KMS-11 (cell line): ENCODE data around the gene ZNF106.

Experiments used
- H2AFZ ChIP-seq: fragments of 200-600 bp; sonication (generic); 2 replicates; pipeline ENCODE4 v1.6.1; 2016; ENCODE audit warnings: antibody characterized with exemption, mixed run types, low read depth
- H3K27ac ChIP-seq: fragments of 200-600 bp; sonication (generic); 2 replicates; pipeline ENCODE4 v1.6.1; 2016; ENCODE audit warnings: mild to moderate bottlenecking, mixed run types
- H3K27me3 ChIP-seq: fragments of 200-600 bp; sonication (generic); 2 replicates; pipeline ENCODE4 v1.6.1; 2017; ENCODE audit warnings: mild to moderate bottlenecking, low read depth, mixed run types, moderate library complexity; ENCODE audit not compliant: insufficient read depth
- H3K36me3 ChIP-seq: fragments of 200-600 bp; sonication (generic); 2 replicates; pipeline ENCODE4 v1.6.1; 2017; ENCODE audit warnings: mild to moderate bottlenecking, mixed run types; ENCODE audit not compliant: insufficient read depth
- H3K4me1 ChIP-seq: fragments of 200-600 bp; sonication (generic); 2 replicates; pipeline ENCODE4 v1.6.1; 2016; ENCODE audit warnings: mild to moderate bottlenecking, low read depth, mixed run types; ENCODE audit not compliant: poor library complexity, severe bottlenecking
- H3K4me2 ChIP-seq: fragments of 200-600 bp; sonication (generic); 2 replicates; pipeline ENCODE4 v1.7.0; 2016; ENCODE audit warnings: mild to moderate bottlenecking, mixed run types
- H3K4me3 ChIP-seq: fragments of 200-600 bp; sonication (generic); IDR thresholded peaks from 2 replicates; pipeline ENCODE4 v1.6.1; 2017; ENCODE audit warnings: low read depth, low read length, mixed read lengths; ENCODE audit not compliant: insufficient read depth
- H3K79me2 ChIP-seq: fragments of 200-600 bp; sonication (generic); 2 replicates; pipeline ENCODE4 v1.6.1; 2016; ENCODE audit warnings: low read depth, mixed run types; ENCODE audit not compliant: insufficient read depth
- H3K9ac ChIP-seq: fragments of 200-600 bp; sonication (generic); 2 replicates; pipeline ENCODE4 v1.6.1; 2016; ENCODE audit warnings: mild to moderate bottlenecking, mixed run types
- H4K20me1 ChIP-seq: fragments of 200-600 bp; sonication (generic); 2 replicates; pipeline ENCODE4 v1.6.1; 2016; ENCODE audit warnings: mild to moderate bottlenecking, mixed run types; ENCODE audit not compliant: insufficient read depth
- CTCF ChIP-seq: fragments of 200-600 bp; sonication (generic); conservative IDR thresholded peaks from 2 replicates; pipeline ENCODE4 v1.6.1; 2017; ENCODE audit warnings: low read depth, mild to moderate bottlenecking, antibody characterized with exemption, low read length, moderate library complexity, mixed read lengths

The ZNF106 gene

GRCh38 chr15:42498212-42499068 lies 7.5 kb upstream of the ZNF106 start:
- Histone ChIP-seq H3K27me3 (no peaks in the 10 kb centered on the region), H3K4me1 (peaks cover 27% of the 10 kb centered on the region), H3K4me2 (no peak overlapping the region), H3K9ac (no peak overlapping the region), H4K20me1 (no peaks in the 10 kb centered on the region), H3K79me2 (peaks cover 21% of the 10 kb centered on the region; the same call in 1 of the 2 replicates), H3K27ac (no peak overlapping the region), H3K36me3 (no peaks in the 10 kb centered on the region), H3K4me3 (no peak overlapping the region), H2AFZ (no peak overlapping the region)
- no peak for TF ChIP-seq CTCF

GRCh38 chr15:42495361-42496212 lies 4.6 kb upstream of the ZNF106 start, which contains the start of gene SNAP23:
SNAP23 (plus strand) TSS chr15:42495634; CDS start chr15:42511847, 16,213 bp downstream.
- H3K4me2 ChIP-seq: peak within 1 kb of the TSS; percentile 89
- H3K9ac ChIP-seq: peak within 1 kb of the TSS; percentile 53; the same call in 1 of the 2 replicates
- peaks cover 35% of the 10 kb centered on the region for H3K4me1 ChIP-seq
- H3K79me2 ChIP-seq: peaks cover 13% of the 10 kb centered on the region; the same call in 1 of the 2 replicates
- no peaks in the 10 kb centered on the region for H3K36me3 ChIP-seq
- TF ChIP-seq CTCF: no peak
- peak within 1 kb of the TSS; percentile 88 for H2AFZ ChIP-seq
- no peak within 1 kb of the TSS for H3K27ac ChIP-seq
- no peaks in the 10 kb centered on the region for H4K20me1 ChIP-seq
- no peaks in the 10 kb centered on the region for H3K27me3 ChIP-seq
- peak within 1 kb of the TSS; percentile 62 for H3K4me3 ChIP-seq

- H2AFZ ChIP-seq: peak overlapping the region; percentile 88
- H3K4me2 ChIP-seq: peak overlapping the region; percentile 89
- H3K27me3 ChIP-seq: no peaks in the 10 kb centered on the region
- H3K9ac ChIP-seq: peak overlapping the region; percentile 53; the same call in 1 of the 2 replicates
- no peak overlapping the region for H3K27ac ChIP-seq
- H3K36me3 ChIP-seq: no peaks in the 10 kb centered on the region
- TF ChIP-seq CTCF: no peak
- H3K79me2 ChIP-seq: peaks cover 18% of the 10 kb centered on the region; the same call in 1 of the 2 replicates
- no peaks in the 10 kb centered on the region for H4K20me1 ChIP-seq
- H3K4me1 ChIP-seq: peaks cover 39% of the 10 kb centered on the region
- peak overlapping the region; percentile 62 for H3K4me3 ChIP-seq
These were observed 4.0 kb upstream of the ZNF106 start for GRCh38 chr15:42494998-42495360.

- Histone ChIP-seq H4K20me1 (no peaks in the 10 kb centered on the region), H3K79me2 (peaks cover 19% of the 10 kb centered on the region; the same call in 1 of the 2 replicates), H3K4me3 (no peak overlapping the region), H3K27me3 (no peaks in the 10 kb centered on the region), H3K9ac (no peak overlapping the region), H3K4me1 (peaks cover 39% of the 10 kb centered on the region), H2AFZ (peak overlapping the region; percentile 6; the same call in 1 of the 2 replicates), H3K4me2 (no peak overlapping the region), H3K27ac (no peak overlapping the region), H3K36me3 (no peaks in the 10 kb centered on the region)
- no peak for TF ChIP-seq CTCF
These were observed 2.7 kb upstream of the ZNF106 start for GRCh38 chr15:42493679-42494078.
